DMS53 (cell line): ENCODE data around the gene OR52K1.

Experiments used
- DNase-seq: peaks from one replicate; lab custom pipeline; 2025; lab: John Stamatoyannopoulos, UW

The OR52K1 gene

DNA sequence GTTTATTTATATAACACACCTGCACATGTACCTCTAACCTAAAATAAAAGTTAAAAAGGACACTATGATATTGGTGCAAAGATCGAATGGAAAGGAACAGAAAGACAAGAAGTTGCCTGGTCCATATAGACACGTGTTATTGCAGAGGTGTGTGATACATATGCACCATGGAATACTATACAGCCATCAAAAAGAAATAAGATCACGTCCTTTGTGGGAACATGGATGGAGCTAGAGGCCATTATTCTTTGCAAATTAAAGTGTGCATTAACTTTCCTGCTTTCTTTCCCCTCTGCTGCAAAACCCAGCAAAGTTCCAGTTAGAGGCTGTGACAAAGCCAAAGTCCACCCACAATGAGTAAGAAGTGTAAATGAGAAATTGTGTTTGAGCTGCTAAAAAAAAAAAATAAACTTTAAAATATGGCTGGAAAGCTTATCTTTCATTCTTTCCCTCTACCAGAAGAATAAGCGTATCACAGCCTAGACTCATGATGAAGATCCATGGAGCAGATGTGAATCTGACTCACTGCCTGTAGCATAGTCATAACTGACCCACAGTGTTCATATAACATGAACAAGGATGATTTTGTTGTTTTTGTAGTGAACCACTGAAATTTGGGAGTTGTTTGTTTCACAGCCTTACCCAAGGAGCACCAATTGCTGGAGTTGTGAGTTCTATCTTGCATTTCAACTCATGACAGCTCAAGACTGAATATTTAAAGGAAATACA is 9.6 kb downstream of the OR52K1 start:
- DNase-seq: no peak

DNA sequence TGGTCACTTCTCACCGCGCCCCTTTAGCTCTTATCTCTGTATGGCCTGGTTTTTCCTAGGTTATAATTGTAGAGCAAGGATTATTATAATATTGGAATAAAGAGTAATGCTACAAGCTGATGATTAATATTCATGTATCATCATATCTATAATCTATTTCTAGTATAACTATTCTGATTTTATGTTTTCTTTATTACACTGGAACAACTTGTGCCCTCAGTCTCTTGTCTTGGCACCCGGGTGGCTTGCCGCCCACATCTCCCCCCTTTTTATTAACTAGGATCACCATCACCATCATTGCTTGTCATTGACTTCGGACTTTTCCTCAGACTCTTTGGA is 11.0 kb downstream of the OR52K1 start:
- no peak for DNase-seq

DNA sequence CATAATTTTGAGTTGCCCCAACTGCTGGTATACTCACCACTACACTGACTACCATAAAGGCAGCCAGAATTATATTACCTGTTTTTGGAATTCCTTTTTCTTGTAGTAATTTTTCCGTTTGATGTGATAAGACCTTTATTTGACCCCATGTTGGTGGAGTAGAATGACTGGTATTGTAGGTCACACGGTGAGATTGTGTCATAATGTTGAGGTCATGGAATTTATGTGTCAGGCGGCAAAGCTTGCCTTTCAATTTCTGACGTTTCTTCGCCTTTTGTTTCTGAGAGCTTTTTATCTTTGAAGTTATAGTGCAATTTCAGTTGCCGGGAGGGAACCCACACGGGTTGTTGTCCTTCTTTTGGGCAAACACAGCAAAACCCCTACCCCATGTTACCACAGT is 13.0 kb downstream of the OR52K1 start:
- DNase-seq: no peak

DNA sequence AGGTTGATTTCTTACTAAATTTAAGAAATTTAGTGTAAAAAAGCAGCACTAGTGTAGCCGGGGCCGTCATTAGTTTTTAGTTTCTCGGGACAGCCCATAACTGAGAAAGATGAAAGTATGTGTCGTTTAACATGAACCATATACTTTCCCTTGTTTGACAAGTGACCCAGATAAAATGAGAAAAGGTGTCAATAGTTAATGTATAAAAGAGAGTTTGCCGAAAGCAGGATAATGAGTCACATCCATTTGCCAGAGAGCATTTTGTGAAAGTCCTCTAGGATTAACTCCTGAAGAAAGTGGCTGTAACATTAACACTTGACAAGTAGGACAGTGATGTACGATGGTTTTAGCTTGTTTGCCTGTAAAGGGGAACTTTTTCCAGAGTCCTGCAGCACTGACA is 13.5 kb downstream of the OR52K1 start:
- DNase-seq: no peak

DNA sequence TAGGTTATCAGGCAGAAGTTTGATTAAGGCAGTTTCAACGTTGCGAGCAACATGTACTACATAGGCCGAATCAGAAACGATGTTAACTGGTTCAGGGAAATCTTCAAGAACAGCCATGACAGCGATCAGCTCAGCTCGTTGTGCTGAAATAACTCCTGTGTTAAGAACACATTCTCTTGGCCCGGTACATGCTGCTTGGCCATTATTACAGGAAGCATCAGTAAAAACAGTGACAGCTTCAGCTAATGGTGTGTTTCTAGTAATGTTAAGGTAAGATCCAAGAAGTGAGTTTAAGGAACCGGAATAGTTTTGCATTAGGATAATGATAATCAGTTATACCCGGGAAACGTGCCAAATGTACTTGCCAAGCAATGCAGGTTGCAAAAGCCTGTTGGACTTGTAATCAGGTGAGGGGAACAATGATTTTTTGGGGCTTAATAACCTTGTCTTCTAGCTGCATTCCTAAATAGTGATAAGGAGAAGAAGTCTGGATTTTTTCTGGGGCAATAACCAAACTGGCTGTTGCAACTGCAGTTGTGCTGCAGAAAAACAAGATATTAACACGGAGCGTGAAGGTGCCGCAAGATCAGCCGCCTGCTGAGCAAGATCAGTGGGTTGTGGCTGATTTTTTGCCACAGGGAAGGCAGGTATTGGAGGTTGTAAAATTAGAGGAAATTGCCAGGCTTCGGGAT is 14.3 kb downstream of the OR52K1 start:
- no peak for DNase-seq

DNA sequence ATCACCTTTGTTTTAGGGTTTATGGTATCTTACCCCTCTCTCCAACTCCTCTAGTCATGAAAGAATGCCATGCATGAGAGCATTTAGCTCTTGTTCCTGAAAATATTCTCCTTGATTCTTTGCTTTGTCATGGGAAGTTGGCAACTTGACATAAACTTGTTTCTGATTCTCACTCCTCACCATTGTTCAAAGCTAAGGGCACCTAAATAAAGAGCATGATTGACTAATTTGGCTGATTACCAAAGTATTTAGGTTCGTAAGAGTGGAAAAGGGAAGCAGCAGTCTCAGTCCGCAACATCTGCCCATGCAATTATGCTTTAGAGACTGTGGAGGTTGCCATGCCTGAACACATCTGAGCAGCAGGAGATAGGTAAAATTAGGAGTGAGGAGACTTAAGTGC is 26.4 kb downstream of the OR52K1 start:
- no peak for DNase-seq

DNA sequence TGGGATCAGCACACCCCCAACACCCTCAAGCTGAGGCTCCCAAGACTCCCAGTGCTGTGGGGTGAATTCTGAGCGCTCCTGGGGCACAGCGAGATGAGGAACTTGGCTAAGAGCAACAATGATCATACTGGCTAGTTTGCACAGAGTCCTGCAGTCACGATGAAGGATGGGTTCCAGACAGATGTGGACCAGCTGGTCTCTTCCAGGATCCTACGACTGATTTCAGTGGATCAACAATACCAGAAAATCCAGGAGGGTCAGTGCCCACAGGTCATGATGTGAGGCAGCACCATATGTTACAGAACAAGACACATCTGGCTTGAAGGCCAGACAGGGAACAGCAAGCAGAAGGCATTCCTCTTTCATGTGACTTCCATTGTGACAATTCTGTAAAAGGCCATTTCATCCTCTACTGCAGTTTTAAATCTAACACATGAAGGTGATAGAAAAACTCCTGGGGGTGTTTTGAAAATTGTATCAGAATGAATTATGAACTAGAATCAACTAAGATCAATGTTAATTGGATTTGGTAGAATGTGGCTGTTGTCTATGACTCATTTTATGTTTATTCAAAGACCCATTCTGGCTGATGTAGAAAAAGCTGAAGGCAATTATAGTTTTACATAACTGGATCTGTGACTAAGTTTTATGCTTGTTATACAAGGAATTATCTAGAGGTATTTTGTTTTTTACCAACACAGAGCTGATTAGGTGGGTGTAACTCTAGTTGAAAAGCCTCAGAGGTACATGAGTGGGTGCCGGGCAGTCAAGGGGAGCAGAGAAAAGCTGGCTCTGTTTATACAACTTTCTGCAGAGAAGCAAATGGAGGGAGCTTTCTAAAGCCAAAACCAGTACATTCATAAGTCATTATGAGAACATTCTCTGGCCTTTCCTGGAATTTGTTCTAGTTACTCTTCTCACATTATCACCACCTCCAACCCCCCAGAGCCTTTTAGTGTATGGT is 29.1 kb downstream of the OR52K1 start:
- DNase-seq: no peak

DNA sequence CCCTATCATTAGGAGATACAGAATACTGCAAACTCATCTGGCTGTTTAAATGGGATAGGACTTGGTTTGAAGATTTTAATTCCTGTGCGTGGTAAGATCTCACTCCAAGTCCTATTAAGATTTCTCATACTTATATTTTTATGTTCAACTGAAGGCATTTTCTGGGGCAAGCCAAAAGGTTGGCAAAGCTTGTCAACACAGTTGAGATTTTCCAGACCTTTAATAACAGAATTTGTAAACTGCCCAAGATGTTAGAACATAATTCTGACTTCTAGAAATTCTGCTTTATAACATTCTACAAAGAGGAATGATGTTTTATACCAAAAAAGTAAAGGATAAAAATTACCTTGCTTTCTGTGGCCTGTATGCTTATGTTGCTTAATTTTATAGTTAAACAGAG is 31.8 kb downstream of the OR52K1 start:
- no peak for DNase-seq

DNA sequence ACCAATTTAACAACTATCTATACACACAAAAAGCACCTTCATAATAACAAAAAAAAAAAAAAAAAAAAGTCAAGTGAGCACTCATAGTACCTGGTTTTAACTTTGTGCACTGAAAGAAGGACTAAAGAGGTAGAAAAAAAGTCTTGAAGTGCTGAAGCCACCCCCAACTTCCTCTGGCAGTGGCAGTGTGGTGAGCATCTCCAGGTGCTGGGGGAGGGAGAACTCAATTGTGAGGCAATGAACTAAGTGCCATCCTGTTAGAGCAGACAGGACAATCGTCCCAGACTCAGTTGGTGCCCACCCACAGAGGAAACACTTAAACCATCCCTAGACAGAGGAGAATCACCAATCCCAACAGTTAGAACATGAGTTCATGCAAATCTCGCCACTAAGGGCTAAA is 39.9 kb downstream of the OR52K1 start:
- no peak for DNase-seq

DNA sequence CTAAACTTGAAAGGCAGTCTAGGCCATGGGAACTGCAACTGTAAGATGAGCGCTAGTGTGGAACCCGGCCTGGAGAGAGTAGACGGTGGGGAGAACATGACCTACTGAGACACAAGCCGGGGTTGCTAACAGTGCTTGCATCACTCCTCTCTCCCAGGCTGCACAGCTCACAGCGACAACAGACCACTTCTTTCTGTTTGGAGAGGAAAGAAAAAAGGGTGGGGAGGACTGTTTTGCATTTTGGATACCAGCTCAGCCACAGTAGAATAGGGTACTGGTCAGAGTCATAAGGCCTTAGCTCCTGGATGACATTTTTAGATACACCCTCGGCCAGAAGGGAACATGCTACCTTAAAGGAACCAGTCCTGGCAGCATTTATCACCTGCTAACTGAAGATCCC is 40.3 kb downstream of the OR52K1 start:
- no peak for DNase-seq

DNA sequence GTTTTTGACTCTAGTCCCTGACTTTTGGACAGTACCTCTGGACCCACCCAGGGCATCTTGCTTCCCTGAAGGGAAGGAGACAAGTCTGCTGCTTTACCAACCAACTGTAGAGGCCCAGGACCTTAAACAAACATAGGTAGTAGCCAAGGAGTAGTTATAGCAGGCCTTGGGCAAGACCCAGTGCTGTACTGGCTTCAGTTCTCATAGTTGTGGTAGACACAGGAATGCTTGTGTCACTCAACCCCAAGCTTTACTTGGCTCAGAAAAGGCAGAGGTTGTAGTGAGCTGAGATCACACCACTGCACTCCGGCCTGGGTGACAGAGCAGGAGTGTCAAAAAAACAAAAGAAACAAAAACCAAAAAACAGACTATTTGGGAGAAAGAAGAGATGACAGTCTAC is 41.2 kb downstream of the OR52K1 start:
- DNase-seq: no peak

DNA sequence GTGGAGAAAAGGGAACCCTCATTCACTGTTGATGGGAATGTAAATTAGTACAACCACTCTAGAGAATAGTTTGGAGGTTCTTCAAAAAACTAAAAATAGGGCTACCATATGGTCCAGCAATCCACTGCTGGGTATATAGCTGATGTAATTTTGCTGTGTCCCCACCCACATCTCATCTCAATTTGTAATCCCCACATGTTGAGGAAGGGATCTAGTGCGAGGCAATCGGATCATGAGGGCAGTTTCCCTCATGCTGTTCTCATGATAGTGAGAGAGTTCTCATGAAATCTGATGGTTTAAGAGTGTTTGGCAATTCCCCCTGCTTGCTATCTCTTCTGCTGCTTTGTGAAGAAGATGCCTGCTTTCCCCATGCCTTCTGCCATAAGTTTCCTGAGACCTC is 45.5 kb downstream of the OR52K1 start:
- no peak for DNase-seq

DNA sequence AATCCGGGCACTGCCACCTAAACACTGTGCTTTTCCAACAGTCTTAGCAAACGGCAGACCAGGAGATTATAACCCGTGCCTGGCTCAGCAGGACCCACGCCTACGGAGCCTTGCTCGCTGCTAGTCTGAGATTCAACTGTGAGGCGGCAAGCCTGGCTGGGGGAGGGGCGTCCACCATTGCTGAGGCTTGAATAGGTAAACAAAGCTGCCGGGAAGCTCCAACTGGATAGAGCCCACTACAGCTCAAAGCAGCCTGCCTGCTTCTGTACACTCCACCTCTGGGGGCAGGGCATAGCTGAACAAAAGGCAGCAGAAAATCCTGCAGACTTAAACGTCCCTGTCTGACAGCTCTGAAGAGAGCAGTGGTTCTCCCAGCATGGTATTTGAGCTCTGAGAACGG is 49.2 kb downstream of the OR52K1 start:
- DNase-seq: peak; percentile 68

DNA sequence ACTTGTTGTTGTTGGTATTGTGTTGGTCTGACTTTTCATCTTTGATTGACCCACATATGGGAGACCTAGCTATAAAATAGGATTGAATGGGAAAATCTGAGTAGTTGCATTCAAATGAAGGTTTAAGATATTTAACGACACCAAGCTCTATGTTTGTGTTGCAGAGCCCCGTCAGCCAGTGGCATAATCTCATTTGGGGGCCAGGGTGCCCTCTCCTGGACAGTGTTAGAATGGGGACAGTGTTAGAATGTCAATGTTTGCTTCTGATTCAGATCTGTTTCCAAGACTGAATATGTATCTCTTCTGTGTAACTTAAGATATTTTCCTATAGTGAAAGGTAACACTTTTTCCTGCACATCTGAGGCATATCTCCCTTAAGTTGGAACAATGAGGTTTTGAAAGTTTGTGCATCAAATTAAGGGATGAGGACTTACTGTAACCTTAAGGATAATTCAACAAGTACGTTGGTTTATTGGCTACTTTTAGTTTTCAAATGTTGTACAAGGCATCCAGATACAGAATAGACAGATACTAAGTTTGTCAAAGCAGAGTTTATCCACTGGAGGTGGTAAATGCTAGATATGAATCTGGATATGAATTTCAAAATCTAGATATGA is 57.3 kb downstream of the OR52K1 start:
- DNase-seq: peak; percentile 70

DNA sequence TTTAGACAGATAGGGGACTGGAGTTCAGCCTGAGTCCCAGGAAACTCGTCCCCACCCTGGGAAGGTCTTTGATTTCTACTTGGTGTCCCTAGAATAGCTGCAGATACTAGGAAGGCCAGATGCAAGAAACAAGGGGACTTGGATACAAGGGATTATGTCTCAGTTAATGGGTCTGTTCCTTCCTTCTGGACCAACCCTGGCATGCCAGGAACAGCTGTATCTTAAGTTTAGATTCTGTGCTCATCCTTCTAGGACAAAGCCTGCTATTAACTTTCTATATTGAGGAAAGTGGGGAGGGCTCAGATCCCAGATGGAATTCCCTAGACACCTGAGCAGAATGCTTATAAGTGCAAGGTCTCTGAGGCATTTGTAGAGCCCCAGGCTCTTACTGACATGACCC is 58.6 kb downstream of the OR52K1 start:
- DNase-seq: no peak
